ENCODE data around the gene ROBO4. TPM values are rescaled to one million over a fixed set of nuclear protein-coding genes. Genes with fewer than 3 reads are reported as not detected.

Gene ROBO4
- total RNA-seq, 1 donor from 2014 or later = 28.8 TPM

GRCh38 chr11:124886978-124887666 lies 10.5 kb downstream of the ROBO4 start:
- peaks cover 9% of the 10 kb centered on the region for H3K27me3 Mint-ChIP-seq (ENCODE audit: unreplicated experiment)
- DNase-seq (ENCODE audit: low spot score) = no peak
- peaks cover 38% of the 10 kb centered on the region for H3K4me1 Mint-ChIP-seq (ENCODE audit: unreplicated experiment)
- no peaks in the 10 kb centered on the region for H3K9me3 Mint-ChIP-seq (ENCODE audit: unreplicated experiment)
- no peak overlapping the region for H3K4me3 Mint-ChIP-seq (ENCODE audit: unreplicated experiment)
- TF ChIP-seq CTCF (IDR thresholded peaks at IDR 0.05; ENCODE audit: unreplicated experiment) = no peak
- H3K36me3 Mint-ChIP-seq (ENCODE audit: low read depth, unreplicated experiment) = peaks cover 27% of the 10 kb centered on the region
- no peak overlapping the region for H3K27ac Mint-ChIP-seq (ENCODE audit: unreplicated experiment)

- Mint-ChIP-seq H3K36me3 (ENCODE audit: low read depth, unreplicated experiment) (peaks cover 26% of the 10 kb centered on the region), H3K27me3 (ENCODE audit: unreplicated experiment) (peaks cover 8% of the 10 kb centered on the region), H3K4me3 (ENCODE audit: unreplicated experiment) (peak overlapping the region; percentile 52), H3K9me3 (ENCODE audit: unreplicated experiment) (no peaks in the 10 kb centered on the region), H3K27ac (ENCODE audit: unreplicated experiment) (no peak overlapping the region), H3K4me1 (ENCODE audit: unreplicated experiment) (peaks cover 43% of the 10 kb centered on the region)
- no peak for TF ChIP-seq CTCF (IDR thresholded peaks at IDR 0.05; ENCODE audit: unreplicated experiment)
- no peak for DNase-seq (ENCODE audit: low spot score)
Observed at GRCh38 chr11:124886476-124886875, 11.2 kb downstream of the ROBO4 start.

GRCh38 chr11:124884869-124885479 lies 12.7 kb downstream of the ROBO4 start:
- Mint-ChIP-seq H3K27ac (ENCODE audit: unreplicated experiment) (no peak overlapping the region), H3K36me3 (ENCODE audit: low read depth, unreplicated experiment) (peaks cover 26% of the 10 kb centered on the region), H3K27me3 (ENCODE audit: unreplicated experiment) (peaks cover 9% of the 10 kb centered on the region), H3K9me3 (ENCODE audit: unreplicated experiment) (no peaks in the 10 kb centered on the region), H3K4me1 (ENCODE audit: unreplicated experiment) (peaks cover 58% of the 10 kb centered on the region), H3K4me3 (ENCODE audit: unreplicated experiment) (no peak overlapping the region)
- TF ChIP-seq CTCF (IDR thresholded peaks at IDR 0.05; ENCODE audit: unreplicated experiment) = no peak
- no peak for DNase-seq (ENCODE audit: low spot score)

- Mint-ChIP-seq H3K4me3 (ENCODE audit: unreplicated experiment) (peak overlapping the region; percentile 11), H3K36me3 (ENCODE audit: low read depth, unreplicated experiment) (peaks cover 22% of the 10 kb centered on the region), H3K4me1 (ENCODE audit: unreplicated experiment) (peaks cover 56% of the 10 kb centered on the region), H3K9me3 (ENCODE audit: unreplicated experiment) (no peaks in the 10 kb centered on the region), H3K27ac (ENCODE audit: unreplicated experiment) (no peak overlapping the region), H3K27me3 (ENCODE audit: unreplicated experiment) (peaks cover 10% of the 10 kb centered on the region)
- no peak for TF ChIP-seq CTCF (IDR thresholded peaks at IDR 0.05; ENCODE audit: unreplicated experiment)
- no peak for DNase-seq (ENCODE audit: low spot score)
Observed at GRCh38 chr11:124884340-124884739, 13.3 kb downstream of the ROBO4 start.

All from endothelial cell (in vitro differentiated cells).